Vagina (tissue), 2 donors: Measurements from ENCODE around the gene MEGF6. TPM values are rescaled to one million over a fixed set of nuclear protein-coding genes. Genes with fewer than 3 reads are reported as not detected.

ENCODE experiments used
- DNase-seq, 2 donors: peaks; one replicate each; pipeline ENCODE4 v3.0.0-alpha.2; 2017; ENCODE audit errors: extremely low spot score in 2 of 2
- H3K27ac ChIP-seq: fragments of 200-600 bp; sonication (generic); one replicate; pipeline ENCODE4 v1.5.1; 2019
- H3K27me3 ChIP-seq: fragments of 200-600 bp; sonication (generic); one replicate; pipeline ENCODE4 v1.5.1; 2019
- H3K36me3 ChIP-seq, 2 donors: fragments of 200-600 bp; sonication (generic); one replicate each; pipeline ENCODE4 v1.5.1; 2017 to 2019
- H3K4me1 ChIP-seq: fragments of 200-600 bp; sonication (generic); one replicate; pipeline ENCODE4 v1.5.1; 2019
- H3K4me3 ChIP-seq, 2 donors: fragments of 200-600 bp; sonication (generic); 1 replicate in 1 of 2; 2 replicates in 1 of 2; pipeline ENCODE4 v1.5.1; 2016 to 2019
- H3K9me3 ChIP-seq: fragments of 200-600 bp; sonication (generic); one replicate; pipeline ENCODE4 v1.5.1; 2019
- POLR2A ChIP-seq, 2 donors: fragments of 450-650 bp; IDR thresholded peaks; one replicate each; pipeline ENCODE4 v1.6.1; 2017; ENCODE audit warnings: antibody characterized with exemption in 2 of 2, mild to moderate bottlenecking in 2 of 2, moderate library complexity in 2 of 2
- POLR2AphosphoS5 ChIP-seq, 2 donors: sonication (generic); formaldehyde crosslinking; IDR thresholded peaks; one replicate each; pipeline ENCODE4 v1.9.0; 2017; ENCODE audit warnings: antibody characterized with exemption in 2 of 2, mild to moderate bottlenecking in 2 of 2, low read depth in 1 of 2; ENCODE audit not compliant: insufficient read depth in 1 of 2
- intact Hi-C: fragments of 100-400 bp; cut with DNase I; formaldehyde crosslinking; loops from one replicate; pipeline ENCODE4 v1.15.1; 2023
- total RNA-seq: library from RNA; depleted of rRNA; stranded (reverse); fragments of >200 nt; gene quantifications from one replicate; pipeline ENCODE4 v1.2.3, GENCODE V29; 2016
- TF ChIP-seq, protein P1 (sequence below), 3 experiments: fragments of 450-650 bp in 2 of 3; fragments of 200-600 bp in 1 of 3; sonication (generic) in 1 of 3; IDR thresholded peaks; one replicate each; pipeline ENCODE4 v1.5.1; 2017 to 2019; ENCODE audit warnings: antibody characterized with exemption in 3 of 3, mild to moderate bottlenecking in 2 of 3, moderate library complexity in 2 of 3

MEGF6 gene
- total RNA-seq, 1 donor from 2014 or later: 37.6 TPM

DNA sequence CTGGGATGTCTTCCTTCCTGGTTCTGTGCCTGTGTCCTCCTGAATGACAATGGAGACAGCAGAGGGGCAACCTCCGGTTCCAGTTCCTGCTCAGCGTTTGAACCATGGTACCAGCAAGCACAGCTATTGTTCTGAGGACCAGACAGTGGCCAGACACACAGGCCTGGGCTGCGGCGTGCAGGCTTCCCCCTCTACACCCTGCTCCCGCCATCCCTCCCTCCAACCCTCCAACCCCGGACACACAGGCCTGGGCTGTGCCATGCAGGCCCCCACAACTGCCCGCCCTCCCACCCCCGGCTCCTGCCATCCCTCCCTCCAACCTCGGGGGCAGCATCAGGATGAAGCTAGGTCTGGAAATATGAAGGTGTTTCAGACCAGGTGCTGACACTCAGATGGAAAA lies 5.6 kb upstream of the MEGF6 start:
- no peaks in the 10 kb centered on the region for H3K36me3 ChIP-seq
- TF ChIP-seq, protein P1, sequence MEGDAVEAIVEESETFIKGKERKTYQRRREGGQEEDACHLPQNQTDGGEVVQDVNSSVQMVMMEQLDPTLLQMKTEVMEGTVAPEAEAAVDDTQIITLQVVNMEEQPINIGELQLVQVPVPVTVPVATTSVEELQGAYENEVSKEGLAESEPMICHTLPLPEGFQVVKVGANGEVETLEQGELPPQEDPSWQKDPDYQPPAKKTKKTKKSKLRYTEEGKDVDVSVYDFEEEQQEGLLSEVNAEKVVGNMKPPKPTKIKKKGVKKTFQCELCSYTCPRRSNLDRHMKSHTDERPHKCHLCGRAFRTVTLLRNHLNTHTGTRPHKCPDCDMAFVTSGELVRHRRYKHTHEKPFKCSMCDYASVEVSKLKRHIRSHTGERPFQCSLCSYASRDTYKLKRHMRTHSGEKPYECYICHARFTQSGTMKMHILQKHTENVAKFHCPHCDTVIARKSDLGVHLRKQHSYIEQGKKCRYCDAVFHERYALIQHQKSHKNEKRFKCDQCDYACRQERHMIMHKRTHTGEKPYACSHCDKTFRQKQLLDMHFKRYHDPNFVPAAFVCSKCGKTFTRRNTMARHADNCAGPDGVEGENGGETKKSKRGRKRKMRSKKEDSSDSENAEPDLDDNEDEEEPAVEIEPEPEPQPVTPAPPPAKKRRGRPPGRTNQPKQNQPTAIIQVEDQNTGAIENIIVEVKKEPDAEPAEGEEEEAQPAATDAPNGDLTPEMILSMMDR (IDR thresholded peaks at IDR 0.05): no peak
- no peak for TF ChIP-seq POLR2AphosphoS5 (IDR thresholded peaks at IDR 0.05; ENCODE audit: insufficient read depth in 1 of 2, low read depth in 1 of 2)
- TF ChIP-seq POLR2A (IDR thresholded peaks at IDR 0.05): no peak
- intact Hi-C loops: loop anchor here (2.0 kb wide), 1 partner anchor 124 kb away; no protein-coding TSS in a partner anchor

DNA sequence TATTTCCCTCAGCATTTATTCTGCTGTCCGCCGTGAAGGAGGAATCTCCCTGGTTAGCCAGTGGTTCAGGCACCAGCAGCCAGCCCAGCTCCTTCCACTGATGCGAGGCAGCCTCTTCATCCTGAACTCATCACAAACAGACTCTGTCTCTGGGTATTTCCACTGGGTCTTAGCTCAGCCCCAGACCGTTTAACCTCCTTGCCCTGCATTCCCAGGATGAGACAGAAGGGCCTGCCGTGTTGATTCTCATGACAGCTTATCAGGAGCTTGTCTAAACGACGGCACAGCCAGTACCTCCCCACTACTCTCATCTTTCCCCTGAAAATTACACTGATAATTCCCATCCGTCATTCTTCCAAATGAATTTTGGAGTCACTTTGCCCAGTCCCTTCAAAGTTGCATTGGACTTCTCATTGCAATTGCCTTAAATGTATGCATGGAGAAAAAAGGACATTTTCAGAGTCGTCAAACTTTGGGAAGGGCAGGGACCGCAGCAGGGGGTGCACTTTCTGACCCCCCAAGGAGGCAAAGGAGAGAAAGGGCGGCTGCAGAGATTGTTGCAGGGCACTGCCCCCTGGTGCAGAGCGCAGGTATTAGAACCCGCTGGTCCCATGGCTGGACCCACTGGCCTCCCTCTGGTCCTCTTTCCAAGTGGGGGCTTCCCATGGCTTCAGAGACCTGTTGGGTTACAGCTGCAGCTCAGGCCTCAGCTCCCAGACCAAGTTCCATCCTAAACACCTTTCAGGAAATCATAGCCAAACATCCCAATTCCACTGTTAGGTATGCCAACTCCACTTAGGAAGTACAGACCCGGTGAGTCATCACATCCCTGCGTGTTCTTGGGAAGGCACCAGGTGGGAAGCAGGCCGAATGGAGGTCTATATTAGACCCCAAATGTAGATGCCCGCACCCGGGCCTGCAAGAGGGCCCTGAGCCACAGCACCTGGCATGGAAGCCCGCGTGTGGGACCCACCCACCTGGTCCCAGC lies 3.7 kb upstream of the MEGF6 start:
- H3K27me3 ChIP-seq: peaks cover 4% of the 10 kb centered on the region

More for the DNA sequence above, 5.6 kb upstream of the MEGF6 start:
- no peak overlapping the region for H3K4me3 ChIP-seq
- H3K9me3 ChIP-seq: no peaks in the 10 kb centered on the region
- H3K27me3 ChIP-seq: no peaks in the 10 kb centered on the region
- H3K27ac ChIP-seq: no peak overlapping the region
- DNase-seq: no peak
- H3K4me1 ChIP-seq: peaks cover 8% of the 10 kb centered on the region

DNA sequence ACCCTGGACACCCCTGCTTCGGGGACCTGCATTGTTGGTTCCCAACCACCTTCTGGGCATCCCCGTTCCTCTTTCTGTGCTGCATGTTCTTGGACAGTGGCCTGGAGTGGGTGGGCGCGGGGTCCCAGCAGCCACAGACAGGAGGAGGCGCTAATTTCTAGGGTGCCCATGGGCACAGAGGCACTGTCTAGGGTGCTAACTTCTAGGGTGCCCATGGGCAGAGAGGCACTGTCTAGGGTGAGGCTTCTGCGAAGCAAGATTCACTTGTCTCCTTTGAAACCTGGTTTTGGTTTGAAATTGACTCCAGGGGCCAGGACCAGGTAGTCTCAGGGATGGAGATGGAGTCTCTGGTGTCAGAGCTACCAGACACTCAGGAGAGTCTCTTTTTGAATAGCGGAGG lies 815 bp upstream of the MEGF6 start:
- no peaks in the 10 kb centered on the region for H3K9me3 ChIP-seq
- TF ChIP-seq, protein P1 (IDR thresholded peaks at IDR 0.05): no peak
- TF ChIP-seq POLR2A (IDR thresholded peaks at IDR 0.05): no peak
- no peak for TF ChIP-seq POLR2AphosphoS5 (IDR thresholded peaks at IDR 0.05; ENCODE audit: insufficient read depth in 1 of 2, low read depth in 1 of 2)
- peaks cover 5% of the 10 kb centered on the region for H3K27me3 ChIP-seq
- H3K4me1 ChIP-seq: peaks cover 30% of the 10 kb centered on the region
- H3K27ac ChIP-seq: no peak overlapping the region
- intact Hi-C loops: no loop called here
- no peaks in the 10 kb centered on the region for H3K36me3 ChIP-seq
- no peak for DNase-seq
- peak overlapping the region in 1 of 2 donors; percentile 53 for H3K4me3 ChIP-seq

More for the DNA sequence above, 3.7 kb upstream of the MEGF6 start:
- Histone ChIP-seq H3K4me1 (peaks cover 25% of the 10 kb centered on the region), H3K27ac (no peak overlapping the region), H3K36me3 (no peaks in the 10 kb centered on the region), H3K4me3 (no peak overlapping the region), H3K9me3 (no peaks in the 10 kb centered on the region)
- no peak for DNase-seq
- no peak for TF ChIP-seq POLR2A (IDR thresholded peaks at IDR 0.05)
- TF ChIP-seq, protein P1 (IDR thresholded peaks at IDR 0.05): peak in 2 of 3 experiments; percentile 32 to 43
- intact Hi-C loops: no loop called here

DNA sequence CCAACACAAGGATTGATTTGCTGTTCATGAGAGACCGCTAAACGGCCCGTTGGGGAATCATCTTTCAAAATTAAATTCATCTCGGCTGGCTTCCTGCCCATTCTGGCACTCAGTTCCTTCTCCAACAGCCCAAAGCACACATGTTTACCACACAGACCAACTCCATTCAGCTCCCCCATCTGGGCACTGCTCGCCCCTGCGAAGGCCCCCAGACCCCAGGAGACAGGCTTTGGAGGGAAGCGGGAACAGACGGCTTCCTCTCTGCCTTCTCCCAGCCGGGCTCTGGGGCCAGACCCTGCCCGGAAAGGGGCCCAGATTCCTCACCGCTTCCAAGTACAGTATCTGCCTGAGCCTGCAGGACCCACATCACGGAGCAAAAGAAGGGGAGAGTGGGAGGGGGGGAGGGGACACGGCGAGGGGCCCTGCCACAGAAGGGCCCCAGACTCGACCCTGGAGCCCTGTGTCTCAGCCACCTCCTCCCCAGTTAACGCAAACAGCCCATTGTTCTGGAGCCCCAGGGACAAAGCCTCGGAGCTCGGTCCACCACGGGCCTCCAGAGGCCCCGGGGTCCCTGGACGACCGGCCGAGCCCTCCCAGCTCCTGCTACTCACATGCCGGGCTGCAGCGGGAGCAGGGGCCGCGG lies 660 bp downstream of the MEGF6 start:
- Histone ChIP-seq H3K9me3 (no peaks in the 10 kb centered on the region), H3K4me3 (peak overlapping the region; percentile 38 to 53), H3K27ac (no peak overlapping the region), H3K4me1 (peaks cover 30% of the 10 kb centered on the region), H3K36me3 (no peaks in the 10 kb centered on the region), H3K27me3 (peaks cover 5% of the 10 kb centered on the region)
- no peak for DNase-seq
- intact Hi-C loops: no loop called here
- no peak for TF ChIP-seq POLR2AphosphoS5 (IDR thresholded peaks at IDR 0.05; ENCODE audit: insufficient read depth in 1 of 2, low read depth in 1 of 2)

DNA sequence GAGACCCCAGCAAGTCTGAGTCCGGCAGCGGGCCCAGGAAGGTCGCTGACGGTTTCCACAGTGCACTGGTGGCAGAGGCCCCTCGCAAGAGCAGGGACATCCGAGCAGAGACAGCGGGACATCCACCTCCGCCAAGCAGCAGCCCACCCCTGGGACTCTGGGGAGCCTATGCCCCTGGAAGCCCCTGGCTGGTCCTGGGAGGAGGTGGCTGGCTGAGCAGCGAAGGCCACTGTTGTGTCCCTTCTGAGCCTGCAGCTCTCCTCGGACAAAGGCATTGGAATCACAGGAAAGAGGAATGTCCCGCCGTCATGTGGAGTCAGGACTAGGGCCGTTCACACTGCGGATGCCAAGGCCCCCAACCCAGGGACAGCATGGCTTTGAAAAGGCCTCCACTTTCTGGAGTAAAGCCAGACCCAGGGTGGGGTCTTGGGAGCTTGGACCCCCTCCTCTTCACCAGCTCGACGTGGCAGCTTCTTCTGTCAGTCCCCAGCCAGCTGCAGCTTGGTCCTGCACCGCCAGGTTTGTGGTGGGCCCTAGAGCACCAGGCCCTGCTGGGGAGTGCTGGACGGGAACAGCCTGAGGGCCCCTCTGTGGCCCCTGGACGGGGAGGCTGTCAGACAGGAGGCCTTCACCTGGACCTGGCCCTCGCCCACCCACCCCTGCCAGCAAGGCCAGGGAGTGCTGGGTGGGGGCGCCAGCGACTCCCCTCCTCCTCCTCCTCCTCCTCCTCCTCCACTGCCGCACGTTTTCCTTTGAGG lies 1.4 kb downstream of the MEGF6 start:
- TF ChIP-seq POLR2AphosphoS5 (IDR thresholded peaks at IDR 0.05; ENCODE audit: insufficient read depth in 1 of 2, low read depth in 1 of 2) (no peak), POLR2A (IDR thresholded peaks at IDR 0.05) (no peak)
- TF ChIP-seq, protein P1 (IDR thresholded peaks at IDR 0.05): no peak
- intact Hi-C loops: no loop called here
- no peak for DNase-seq
- Histone ChIP-seq H3K4me3 (no peak overlapping the region), H3K9me3 (no peaks in the 10 kb centered on the region), H3K4me1 (peaks cover 30% of the 10 kb centered on the region), H3K27me3 (peaks cover 5% of the 10 kb centered on the region), H3K27ac (no peak overlapping the region), H3K36me3 (no peaks in the 10 kb centered on the region)
